ENCODE data around the gene TNPO3. TPM values are rescaled to one million over a fixed set of nuclear protein-coding genes. Genes with fewer than 3 reads are reported as not detected.

The TNPO3 gene
- polyA plus RNA-seq, 1 of the 3 experiments (the other 2 are of a cell fraction), result 27.8 TPM

DNA sequence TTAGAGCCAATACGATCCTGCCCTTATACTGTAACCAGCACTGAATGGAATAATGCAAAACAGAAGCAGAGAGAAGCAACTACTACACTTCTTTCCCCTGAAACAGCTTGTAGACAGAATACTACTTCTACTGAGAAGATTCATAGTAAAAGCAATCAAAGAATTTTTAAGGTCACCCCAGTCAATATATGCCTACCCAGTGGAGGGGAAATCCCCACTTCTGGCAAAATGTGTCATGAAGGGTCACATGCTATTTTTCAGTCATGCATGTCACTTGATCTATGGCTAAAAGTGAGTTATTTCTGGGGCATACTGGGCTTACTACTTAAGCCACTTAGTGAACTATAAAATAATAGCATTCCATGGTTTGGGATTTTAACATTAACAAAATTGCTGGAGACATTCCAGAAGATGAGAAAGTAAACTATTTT is 91.6 kb downstream of the TNPO3 start:
- Histone ChIP-seq H4K20me1 (ENCODE audit: insufficient read depth) (no peaks in the 10 kb centered on the region), H3K27ac (ENCODE audit: low read depth in 2 of 2, low read length in 1 of 2) (peak overlapping the region in 1 of 2 experiments; percentile 4; a peak in 1 of 4 replicates), H3K36me3 (replicated peaks in 1 of 2; ENCODE audit: control insufficient read depth in 1 of 2, insufficient read depth in 2 of 2, low read length in 1 of 2) (peaks cover 64 to 70% of the 10 kb centered on the region in 2 experiments), H3F3A (replicated peaks; ENCODE audit: insufficient read depth) (peaks cover 8% of the 10 kb centered on the region), H3K4me1 (ENCODE audit: control insufficient read depth in 1 of 2, insufficient read depth in 2 of 2, low read depth in 1 of 2, low read length in 1 of 2) (no peaks in the 10 kb centered on the region; a peak in 2 of 4 replicates), H2AFZ (ENCODE audit: low read depth) (no peak overlapping the region), H3K27me3 (ENCODE audit: insufficient read depth) (no peaks in the 10 kb centered on the region), H3K9ac (no peak overlapping the region), H3K4me2 (no peak overlapping the region), H3K9me2 (no peaks in the 10 kb centered on the region), H3K9me3 (no peaks in the 10 kb centered on the region), H3K4me3 (ENCODE audit: low read depth in 2 of 2, low read length in 1 of 2) (no peak overlapping the region), H3K79me2 (ENCODE audit: insufficient read depth) (no peaks in the 10 kb centered on the region)
- no peak for DNase-seq
- CTCF ChIA-PET, result interaction anchor here (1.1 to 1.2 kb wide), 3 partner anchors 9 to 14 kb away, joined by 4 to 6 read pairs (median 4); no protein-coding TSS in a partner anchor
- POLR2A ChIA-PET, result no interaction called here
- 88% methylated on average over 1 of the region's 1 CpG for WGBS (ENCODE audit: low lambda C conversion rate)
- TF ChIP-seq USF1 (IDR thresholded peaks at IDR 0.05; ENCODE audit: borderline replicate concordance, low read depth), result no peak
- TF ChIP-seq SMC3 (IDR thresholded peaks at IDR 0.05; ENCODE audit: low read depth, low read length), result no peak
- TF ChIP-seq, protein P1, sequence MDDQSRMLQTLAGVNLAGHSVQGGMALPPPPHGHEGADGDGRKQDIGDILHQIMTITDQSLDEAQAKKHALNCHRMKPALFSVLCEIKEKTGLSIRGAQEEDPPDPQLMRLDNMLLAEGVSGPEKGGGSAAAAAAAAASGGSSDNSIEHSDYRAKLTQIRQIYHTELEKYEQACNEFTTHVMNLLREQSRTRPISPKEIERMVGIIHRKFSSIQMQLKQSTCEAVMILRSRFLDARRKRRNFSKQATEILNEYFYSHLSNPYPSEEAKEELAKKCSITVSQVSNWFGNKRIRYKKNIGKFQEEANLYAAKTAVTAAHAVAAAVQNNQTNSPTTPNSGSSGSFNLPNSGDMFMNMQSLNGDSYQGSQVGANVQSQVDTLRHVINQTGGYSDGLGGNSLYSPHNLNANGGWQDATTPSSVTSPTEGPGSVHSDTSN (IDR thresholded peaks at IDR 0.05), result no peak
- TF ChIP-seq YY1 (IDR thresholded peaks at IDR 0.05; ENCODE audit: low read depth), result no peak
- no peak for TF ChIP-seq SIN3A (IDR thresholded peaks at IDR 0.05; ENCODE audit: borderline replicate concordance, low read depth, low read length)
- TF ChIP-seq MEF2A (IDR thresholded peaks at IDR 0.05; ENCODE audit: borderline replicate concordance, low read depth), result no peak
- TF ChIP-seq POLR2AphosphoS5 (IDR thresholded peaks at IDR 0.05; ENCODE audit: low read depth, low read length), result no peak
- TF ChIP-seq, protein P2, sequence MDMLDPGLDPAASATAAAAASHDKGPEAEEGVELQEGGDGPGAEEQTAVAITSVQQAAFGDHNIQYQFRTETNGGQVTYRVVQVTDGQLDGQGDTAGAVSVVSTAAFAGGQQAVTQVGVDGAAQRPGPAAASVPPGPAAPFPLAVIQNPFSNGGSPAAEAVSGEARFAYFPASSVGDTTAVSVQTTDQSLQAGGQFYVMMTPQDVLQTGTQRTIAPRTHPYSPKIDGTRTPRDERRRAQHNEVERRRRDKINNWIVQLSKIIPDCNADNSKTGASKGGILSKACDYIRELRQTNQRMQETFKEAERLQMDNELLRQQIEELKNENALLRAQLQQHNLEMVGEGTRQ (IDR thresholded peaks at IDR 0.05; ENCODE audit: borderline replicate concordance, low read depth, low read length), result no peak
- TF ChIP-seq RFX5 (IDR thresholded peaks at IDR 0.05; ENCODE audit: low read length), result no peak
- TF ChIP-seq GATA2 (CRISPR knock-in tag; IDR thresholded peaks at IDR 0.05), result no peak
- no peak for TF ChIP-seq FOSL2 (IDR thresholded peaks at IDR 0.05; ENCODE audit: borderline replicate concordance, low read depth)
- TF ChIP-seq JUND (IDR thresholded peaks at IDR 0.05), result no peak
- no peak for TF ChIP-seq FOXM1 (IDR thresholded peaks at IDR 0.05; ENCODE audit: low read depth)
- TF ChIP-seq TEAD4 (IDR thresholded peaks at IDR 0.05; ENCODE audit: borderline replicate concordance, insufficient read depth), result no peak
- TF ChIP-seq NRF1 (IDR thresholded peaks at IDR 0.05; ENCODE audit: low read depth, low read length), result no peak

- Histone ChIP-seq H3K9me3 (no peaks in the 10 kb centered on the region), H3K36me3 (replicated peaks in 1 of 2; ENCODE audit: control insufficient read depth in 1 of 2, insufficient read depth in 2 of 2, low read length in 1 of 2) (peaks cover 60 to 70% of the 10 kb centered on the region in 2 experiments), H3K9ac (no peak overlapping the region), H3K9me2 (no peaks in the 10 kb centered on the region), H3K79me2 (ENCODE audit: insufficient read depth) (no peaks in the 10 kb centered on the region), H3K4me2 (no peak overlapping the region), H3F3A (replicated peaks; ENCODE audit: insufficient read depth) (peaks cover 8% of the 10 kb centered on the region), H3K4me3 (ENCODE audit: low read depth in 2 of 2, low read length in 1 of 2) (no peak overlapping the region), H2AFZ (ENCODE audit: low read depth) (no peak overlapping the region), H3K27me3 (ENCODE audit: insufficient read depth) (no peaks in the 10 kb centered on the region), H4K20me1 (ENCODE audit: insufficient read depth) (no peaks in the 10 kb centered on the region), H3K4me1 (ENCODE audit: control insufficient read depth in 1 of 2, insufficient read depth in 2 of 2, low read depth in 1 of 2, low read length in 1 of 2) (no peaks in the 10 kb centered on the region; a peak in 2 of 4 replicates), H3K27ac (ENCODE audit: low read depth in 2 of 2, low read length in 1 of 2) (no peak overlapping the region)
- CTCF ChIA-PET, result interaction anchor here (1.2 kb wide), 1 partner anchor 9 kb away, joined by 4 read pairs; no protein-coding TSS in a partner anchor
- DNase-seq, result no peak
- POLR2A ChIA-PET, result no interaction called here
- TF ChIP-seq TCF12 (IDR thresholded peaks at IDR 0.05) (no peak), RCOR1 (IDR thresholded peaks at IDR 0.05; ENCODE audit: low read length) (no peak), GATA2 (CRISPR knock-in tag; IDR thresholded peaks at IDR 0.05) (no peak), TEAD4 (IDR thresholded peaks at IDR 0.05; ENCODE audit: borderline replicate concordance, insufficient read depth) (no peak), JUND (IDR thresholded peaks at IDR 0.05) (no peak), ZBTB33 (IDR thresholded peaks at IDR 0.05; ENCODE audit: borderline replicate concordance, low read depth) (no peak), NRF1 (IDR thresholded peaks at IDR 0.05; ENCODE audit: low read depth, low read length) (no peak), MXI1 (IDR thresholded peaks at IDR 0.05; ENCODE audit: low read depth, low read length) (no peak), SIN3A (IDR thresholded peaks at IDR 0.05; ENCODE audit: borderline replicate concordance, low read depth, low read length) (no peak)
- TF ChIP-seq, protein P3, sequence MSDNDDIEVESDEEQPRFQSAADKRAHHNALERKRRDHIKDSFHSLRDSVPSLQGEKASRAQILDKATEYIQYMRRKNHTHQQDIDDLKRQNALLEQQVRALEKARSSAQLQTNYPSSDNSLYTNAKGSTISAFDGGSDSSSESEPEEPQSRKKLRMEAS (IDR thresholded peaks at IDR 0.05; ENCODE audit: low read depth), result no peak
- TF ChIP-seq, protein P2 (IDR thresholded peaks at IDR 0.05; ENCODE audit: borderline replicate concordance, low read depth, low read length), result no peak
- TF ChIP-seq, protein P1 (IDR thresholded peaks at IDR 0.05), result no peak
Observed at GRCh38 chr7:128962899-128963298, 92.0 kb downstream of the TNPO3 start.

Measured in SK-N-SH (cell line).